Right lobe of liver (tissue), 6 donors: ENCODE measurements around the gene EFEMP1. TPM values are rescaled to one million over a fixed set of nuclear protein-coding genes. Genes with fewer than 3 reads are reported as not detected.

ENCODE experiments used
- ATAC-seq, 4 donors: fragments of 200-7000 bp; cut with Tn5 transposase; one replicate each; pipeline ENCODE4 v1.9.1; 2020; ENCODE audit warnings: mild to moderate bottlenecking in 4 of 4, moderate library complexity in 4 of 4
- DNase-seq, 3 donors: peaks; one replicate each; pipeline ENCODE4 v3.0.0-alpha.2; 2020
- H3K27ac ChIP-seq, 3 donors: fragments of 200-600 bp; one replicate each; pipeline ENCODE4 v1.8.0; 2022
- H3K27me3 ChIP-seq, 2 donors: fragments of 200-600 bp; one replicate each; pipeline ENCODE4 v1.8.0; 2022
- H3K36me3 ChIP-seq, 4 donors: fragments of 200-600 bp; sonication (generic) in 1 of 4; one replicate each; pipeline versions ENCODE4 v1.5.1 to v1.8.0; 2017 to 2022; ENCODE audit warnings: control low read depth in 1 of 4
- H3K4me1 ChIP-seq, 4 donors: fragments of 200-600 bp; sonication (generic) in 1 of 4; one replicate each; pipeline versions ENCODE4 v1.5.1 to v1.8.0; 2017 to 2022; ENCODE audit warnings: control low read depth in 1 of 4
- H3K4me3 ChIP-seq, 3 donors: fragments of 200-600 bp; one replicate each; pipeline ENCODE4 v1.8.0; 2022
- H3K9me3 ChIP-seq, 4 donors: fragments of 200-600 bp; sonication (generic) in 1 of 4; one replicate each; pipeline versions ENCODE4 v1.5.1 to v1.8.0; 2017 to 2022; ENCODE audit warnings: control low read depth in 1 of 4
- CTCF ChIP-seq, 4 donors: fragments of 200-600 bp in 3 of 4; fragments of 450-650 bp in 1 of 4; IDR thresholded peaks; one replicate each; pipeline versions ENCODE4 v1.5.1 to v1.8.0; 2016 to 2022; ENCODE audit warnings: antibody characterized with exemption in 4 of 4, mild to moderate bottlenecking in 2 of 4
- POLR2A ChIP-seq: fragments of 450-650 bp; IDR thresholded peaks from one replicate; pipeline ENCODE4 v1.6.1; 2017; ENCODE audit warnings: antibody characterized with exemption, mild to moderate bottlenecking
- WGBS: methylation state at CpG from one replicate; pipeline ENCODE4 v1.1.6; 2018; ENCODE audit warnings: low coverage, low lambda C conversion rate; ENCODE audit not compliant: insufficient coverage; ENCODE audit errors: missing lambda C conversion rate; 5-methylcytosine and 5-hydroxymethylcytosine counted together
- intact Hi-C, 2 donors: fragments of 100-400 bp; cut with DNase I; formaldehyde crosslinking; loops; one replicate each; pipeline versions ENCODE4 v1.11.2 to v1.14.1; 2022
- total RNA-seq, 6 experiments: library from RNA; depleted of rRNA in 2 of 6; stranded (reverse); fragments of >200 nt in 2 of 6; fragmentation: NEBNext Ultra II Directional in 3 of 6; extraction: Animal tissue kit (Norgen Biotek cat#: 25700) in 3 of 6; gene quantifications; one replicate each; pipeline versions ENCODE4 v1.1.0 to v1.2.4, GENCODE V29; 2016 to 2023
- donor health status: DM: no; HTN: yes; CAD: no.
- donor health status: DM: no; HTN: no; CAD: no.
- donor health status: DM: no; HTN: no; CAD: no.
- donor health status: DM: no; HTN: yes; CAD: no.
- donor health status: DM: no; HTN: yes; CAD: no.

Gene EFEMP1
- total RNA-seq, 6 experiments from 2014 or later, result 2.4 to 36.8 (median 9.0) TPM

- H3K27ac ChIP-seq, result no peak overlapping the region
- DNase-seq (no peak), ATAC-seq (peak in 2 of 4 donors; percentile 34 to 48)
- H3K4me1 ChIP-seq, result no peaks in the 10 kb centered on the region
- intact Hi-C loops, result no loop called here
- TF ChIP-seq CTCF (IDR thresholded peaks at IDR 0.05), result no peak
- no peak for TF ChIP-seq POLR2A
- H3K36me3 ChIP-seq, result no peaks in the 10 kb centered on the region
- no peaks in the 10 kb centered on the region for H3K9me3 ChIP-seq
- H3K4me3 ChIP-seq, result no peak overlapping the region
- no peaks in the 10 kb centered on the region for H3K27me3 ChIP-seq
- 20% methylated on average over 2 of the region's 2 CpGs for WGBS
Observed at GRCh38 chr2:55844986-55845385, 78.6 kb downstream of the EFEMP1 start.

- H3K27me3 ChIP-seq, result no peaks in the 10 kb centered on the region
- 50% methylated on average over 1 of the region's 1 CpG for WGBS
- H3K27ac ChIP-seq, result no peak overlapping the region
- no peak for TF ChIP-seq POLR2A
- TF ChIP-seq CTCF (IDR thresholded peaks at IDR 0.05), result no peak
- ATAC-seq (no peak), DNase-seq (no peak)
- H3K9me3 ChIP-seq, result no peaks in the 10 kb centered on the region
- peaks cover 0 to 8% (median 3%) of the 10 kb centered on the region in 4 donors for H3K4me1 ChIP-seq
- no peaks in the 10 kb centered on the region for H3K36me3 ChIP-seq
- no peak overlapping the region for H3K4me3 ChIP-seq
- intact Hi-C loops, result no loop called here
Observed at GRCh38 chr2:55843994-55844345, 79.6 kb downstream of the EFEMP1 start.

GRCh38 chr2:55843096-55843993 lies 80.2 kb downstream of the EFEMP1 start:
- intact Hi-C loops, result no loop called here
- peaks cover 0 to 12% (median 3%) of the 10 kb centered on the region in 4 donors for H3K4me1 ChIP-seq
- no peak for DNase-seq
- TF ChIP-seq POLR2A, result no peak
- TF ChIP-seq CTCF (IDR thresholded peaks at IDR 0.05), result no peak
- H3K27ac ChIP-seq, result no peak overlapping the region
- no peaks in the 10 kb centered on the region for H3K27me3 ChIP-seq
- 53% methylated on average over 4 of the region's 6 CpGs for WGBS
- H3K36me3 ChIP-seq, result no peaks in the 10 kb centered on the region
- ATAC-seq, result peak; percentile 42 to 81 (median 56)
- H3K4me3 ChIP-seq, result no peak overlapping the region
- no peaks in the 10 kb centered on the region for H3K9me3 ChIP-seq

- intact Hi-C loops, result no loop called here
- 92% methylated on average over 1 of the region's 1 CpG for WGBS
- DNase-seq (no peak), ATAC-seq (no peak)
- H3K27me3 ChIP-seq, result no peaks in the 10 kb centered on the region
- H3K4me3 ChIP-seq, result no peak overlapping the region
- H3K9me3 ChIP-seq, result no peaks in the 10 kb centered on the region
- H3K36me3 ChIP-seq, result no peaks in the 10 kb centered on the region
- no peak for TF ChIP-seq POLR2A
- TF ChIP-seq CTCF (IDR thresholded peaks at IDR 0.05), result no peak
- H3K27ac ChIP-seq, result no peak overlapping the region
- peaks cover 0 to 12% (median 3%) of the 10 kb centered on the region in 4 donors for H3K4me1 ChIP-seq
Observed at GRCh38 chr2:55842046-55842445, 81.5 kb downstream of the EFEMP1 start.
